ENCODE results near the gene TMEM219.

- TF ChIP-seq CTCF (IDR thresholded peaks at IDR 0.05; ENCODE audit: insufficient read depth, low read length, poor library complexity, severe bottlenecking) (no peak), EZH2phosphoT487 (conservative IDR thresholded peaks at IDR 0.05; ENCODE audit: low read length) (no peak)
These were observed 30.6 kb downstream of the TMEM219 start for GRCh38 chr16:29992344-29992967.
